ENCODE results near the gene MOXD1. TPM values are rescaled to one million over a fixed set of nuclear protein-coding genes. Genes with fewer than 3 reads are reported as not detected.

Gene MOXD1
- total RNA-seq, 4 donors from 2014 or later: 1.2 to 4.1 (median 3.8) TPM; not detected in 1

DNA sequence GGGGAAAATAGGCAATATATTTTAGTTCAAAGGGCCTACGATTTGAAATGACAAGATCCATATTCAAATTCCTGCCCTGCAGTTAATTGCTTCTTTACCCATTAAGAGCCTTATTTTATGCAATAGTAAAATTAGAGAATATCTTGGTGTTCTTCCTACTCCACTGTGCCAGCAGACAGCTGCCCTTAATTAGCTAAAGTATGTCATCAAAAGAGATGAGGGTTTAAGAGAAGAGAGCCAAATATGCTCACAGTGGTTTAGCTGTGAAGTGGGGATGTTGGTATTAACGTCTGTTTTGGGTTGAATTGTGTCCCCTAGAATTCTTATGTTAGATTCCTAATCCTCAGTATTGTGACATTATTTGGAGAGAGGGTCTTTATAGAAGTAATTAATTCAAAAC, 148.1 kb downstream of the MOXD1 start:
- H3K27me3 ChIP-seq: no peaks in the 10 kb centered on the region
- no peaks in the 10 kb centered on the region for H3K4me1 ChIP-seq
- DNase-seq: no peak
- no peak overlapping the region for H3K4me3 ChIP-seq
- H3K36me3 ChIP-seq: no peaks in the 10 kb centered on the region
- no peaks in the 10 kb centered on the region for H3K9me3 ChIP-seq
- H3K27ac ChIP-seq: no peak overlapping the region
- TF ChIP-seq POLR2A (IDR thresholded peaks at IDR 0.05): no peak
- TF ChIP-seq, protein P1, sequence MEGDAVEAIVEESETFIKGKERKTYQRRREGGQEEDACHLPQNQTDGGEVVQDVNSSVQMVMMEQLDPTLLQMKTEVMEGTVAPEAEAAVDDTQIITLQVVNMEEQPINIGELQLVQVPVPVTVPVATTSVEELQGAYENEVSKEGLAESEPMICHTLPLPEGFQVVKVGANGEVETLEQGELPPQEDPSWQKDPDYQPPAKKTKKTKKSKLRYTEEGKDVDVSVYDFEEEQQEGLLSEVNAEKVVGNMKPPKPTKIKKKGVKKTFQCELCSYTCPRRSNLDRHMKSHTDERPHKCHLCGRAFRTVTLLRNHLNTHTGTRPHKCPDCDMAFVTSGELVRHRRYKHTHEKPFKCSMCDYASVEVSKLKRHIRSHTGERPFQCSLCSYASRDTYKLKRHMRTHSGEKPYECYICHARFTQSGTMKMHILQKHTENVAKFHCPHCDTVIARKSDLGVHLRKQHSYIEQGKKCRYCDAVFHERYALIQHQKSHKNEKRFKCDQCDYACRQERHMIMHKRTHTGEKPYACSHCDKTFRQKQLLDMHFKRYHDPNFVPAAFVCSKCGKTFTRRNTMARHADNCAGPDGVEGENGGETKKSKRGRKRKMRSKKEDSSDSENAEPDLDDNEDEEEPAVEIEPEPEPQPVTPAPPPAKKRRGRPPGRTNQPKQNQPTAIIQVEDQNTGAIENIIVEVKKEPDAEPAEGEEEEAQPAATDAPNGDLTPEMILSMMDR (IDR thresholded peaks at IDR 0.05): no peak

DNA sequence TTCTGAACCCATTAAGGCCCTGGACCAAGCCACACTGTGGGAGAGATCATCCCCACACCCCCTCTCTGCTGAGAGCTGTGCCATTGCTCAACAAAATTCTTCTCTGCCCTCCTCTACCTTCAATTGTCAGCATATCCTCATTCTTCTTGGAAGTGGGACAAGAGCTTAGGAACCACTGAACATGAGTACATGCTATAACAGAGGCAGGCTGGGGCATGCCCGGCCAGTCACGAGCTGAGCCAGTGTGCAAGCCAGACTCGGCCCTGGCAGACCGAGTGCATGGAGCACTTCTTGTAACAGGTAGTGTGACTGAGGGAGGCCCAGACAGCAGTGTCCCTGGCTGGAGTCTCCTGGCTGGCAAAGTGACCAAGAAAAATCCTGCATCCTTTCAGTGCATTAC, 149.2 kb downstream of the MOXD1 start:
- TF ChIP-seq POLR2A (IDR thresholded peaks at IDR 0.05): no peak
- TF ChIP-seq, protein P1 (IDR thresholded peaks at IDR 0.05): no peak
- DNase-seq: no peak

GRCh38 chr6:132251711-132252110, 149.6 kb downstream of the MOXD1 start:
- no peak overlapping the region for H3K4me3 ChIP-seq
- H3K9me3 ChIP-seq: no peaks in the 10 kb centered on the region
- no peaks in the 10 kb centered on the region for H3K36me3 ChIP-seq
- no peak for DNase-seq
- no peaks in the 10 kb centered on the region for H3K4me1 ChIP-seq
- no peaks in the 10 kb centered on the region for H3K27me3 ChIP-seq
- no peak overlapping the region for H3K27ac ChIP-seq
- TF ChIP-seq, protein P1 (IDR thresholded peaks at IDR 0.05): no peak
- no peak for TF ChIP-seq POLR2A (IDR thresholded peaks at IDR 0.05)

More for the DNA sequence above, 149.2 kb downstream of the MOXD1 start:
- Histone ChIP-seq H3K9me3 (no peaks in the 10 kb centered on the region), H3K4me3 (no peak overlapping the region), H3K36me3 (no peaks in the 10 kb centered on the region), H3K27ac (no peak overlapping the region), H3K4me1 (no peaks in the 10 kb centered on the region), H3K27me3 (no peaks in the 10 kb centered on the region)

- DNase-seq: no peak
- TF ChIP-seq POLR2A (IDR thresholded peaks at IDR 0.05): no peak
- TF ChIP-seq, protein P1 (IDR thresholded peaks at IDR 0.05): no peak
- Histone ChIP-seq H3K4me1 (no peaks in the 10 kb centered on the region), H3K36me3 (no peaks in the 10 kb centered on the region), H3K27ac (no peak overlapping the region), H3K9me3 (no peaks in the 10 kb centered on the region), H3K27me3 (no peaks in the 10 kb centered on the region), H3K4me3 (no peak overlapping the region)
Measured at GRCh38 chr6:132247381-132248159, 153.7 kb downstream of the MOXD1 start.

GRCh38 chr6:132246632-132247270, 154.5 kb downstream of the MOXD1 start:
- H3K4me1 ChIP-seq: no peaks in the 10 kb centered on the region
- H3K27ac ChIP-seq: no peak overlapping the region
- no peaks in the 10 kb centered on the region for H3K36me3 ChIP-seq
- H3K4me3 ChIP-seq: no peak overlapping the region
- TF ChIP-seq, protein P1 (IDR thresholded peaks at IDR 0.05): no peak
- TF ChIP-seq POLR2A (IDR thresholded peaks at IDR 0.05): no peak
- no peaks in the 10 kb centered on the region for H3K9me3 ChIP-seq
- no peak for DNase-seq
- no peaks in the 10 kb centered on the region for H3K27me3 ChIP-seq
